ENCODE measurements around the gene NTN1.

NTN1 gene

DNA sequence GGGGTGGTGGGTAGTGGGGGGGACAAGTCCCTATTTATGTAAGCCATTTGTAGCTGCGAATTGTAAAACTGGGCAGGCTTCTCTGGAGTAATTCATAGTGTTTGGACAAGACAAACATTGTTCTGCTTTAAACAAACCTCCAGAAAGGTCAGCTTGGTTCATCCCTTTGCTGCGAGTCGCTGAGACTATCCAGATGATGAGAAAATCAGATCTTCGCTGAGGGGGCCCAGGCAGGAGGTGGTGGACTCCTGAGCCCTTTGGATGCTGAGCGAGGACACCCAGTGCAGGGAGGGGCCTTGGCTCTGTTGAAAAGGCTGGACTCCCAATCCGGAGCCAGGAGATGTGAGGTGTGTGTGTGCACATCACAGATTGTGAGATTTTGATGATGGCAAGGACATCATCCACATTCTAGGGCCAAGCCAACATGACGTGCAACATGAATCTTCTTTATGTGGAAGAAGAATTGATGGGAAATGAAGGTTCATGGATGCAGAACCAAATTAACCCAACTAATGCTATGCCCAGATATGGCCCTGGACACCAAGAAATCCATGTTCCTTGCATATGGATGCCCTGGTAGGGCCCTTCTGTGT is 15.0 kb upstream of the NTN1 start:
- DNase-seq = no peak

DNA sequence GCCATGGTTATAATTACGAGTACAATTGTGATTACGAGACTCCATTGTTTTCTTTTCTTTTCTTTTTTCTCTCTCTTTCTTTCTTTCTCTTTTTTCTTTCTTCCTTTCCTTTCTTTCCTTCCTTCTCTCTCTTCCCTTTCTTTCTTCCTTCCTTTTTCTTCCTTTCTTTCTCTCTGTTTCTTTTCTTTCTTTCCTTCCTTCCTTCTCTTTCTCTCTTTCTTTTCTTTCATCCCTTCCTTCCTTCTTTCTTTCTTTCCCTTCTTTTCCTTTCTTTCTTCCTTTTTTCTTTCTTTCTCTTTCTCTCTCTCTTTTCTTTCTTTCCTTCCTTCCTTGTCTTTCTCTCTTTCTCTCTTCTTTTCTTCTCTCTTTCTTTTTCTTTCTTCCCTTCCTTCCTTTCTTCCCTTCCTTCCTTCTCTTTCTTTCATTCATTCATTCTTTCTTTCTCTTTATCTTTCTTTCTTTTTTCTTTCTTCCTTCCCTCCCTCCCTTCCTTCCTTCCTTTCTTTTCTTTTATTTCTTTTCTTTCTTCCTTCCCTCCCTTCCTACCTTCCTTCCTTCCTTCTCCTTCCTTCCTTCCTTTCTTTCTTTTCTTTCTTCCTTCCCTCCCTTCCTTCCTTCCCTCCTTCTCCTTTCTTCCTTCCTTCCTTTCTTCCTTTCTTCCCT is 14.1 kb upstream of the NTN1 start:
- DNase-seq = no peak

DNA sequence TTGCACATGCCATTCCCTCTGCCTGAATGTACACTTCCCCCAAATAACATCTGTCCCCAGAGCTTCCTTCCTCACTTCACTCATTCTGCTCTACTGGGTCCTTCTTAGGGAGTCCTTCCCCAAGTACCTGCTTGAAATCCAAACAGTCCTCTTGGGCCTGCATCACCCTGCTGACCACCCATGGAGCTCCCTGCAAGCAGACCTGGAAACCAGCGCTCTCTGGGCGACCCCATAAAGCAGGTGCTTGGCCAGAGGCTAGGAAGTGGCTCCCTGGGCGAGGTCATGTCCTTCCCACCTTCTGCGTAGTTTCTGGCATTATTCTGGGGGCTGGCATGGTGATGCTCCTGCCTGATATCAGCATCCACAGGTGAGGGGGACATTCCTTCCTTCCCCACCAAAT is 12.2 kb upstream of the NTN1 start:
- no peak for DNase-seq

DNA sequence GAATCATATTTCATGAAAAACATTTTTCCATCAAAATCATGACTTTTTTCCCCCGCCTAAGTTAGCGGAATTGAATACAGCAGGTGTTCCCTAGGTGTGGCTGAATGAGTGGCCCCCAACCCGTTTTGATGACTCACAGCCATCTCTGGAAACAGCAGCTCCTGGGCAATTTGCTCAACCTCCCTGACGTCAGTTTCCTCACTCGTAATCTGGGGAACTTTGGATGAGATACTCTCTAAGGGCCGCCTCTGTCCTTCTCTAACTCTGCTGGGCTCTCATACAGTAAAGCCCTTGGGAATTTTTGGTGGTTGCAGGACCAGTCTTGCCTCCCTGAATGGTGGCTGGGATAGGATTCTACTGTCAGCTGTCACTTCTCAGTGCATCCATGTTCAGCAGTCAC is 11.6 kb upstream of the NTN1 start:
- DNase-seq = no peak

DNA sequence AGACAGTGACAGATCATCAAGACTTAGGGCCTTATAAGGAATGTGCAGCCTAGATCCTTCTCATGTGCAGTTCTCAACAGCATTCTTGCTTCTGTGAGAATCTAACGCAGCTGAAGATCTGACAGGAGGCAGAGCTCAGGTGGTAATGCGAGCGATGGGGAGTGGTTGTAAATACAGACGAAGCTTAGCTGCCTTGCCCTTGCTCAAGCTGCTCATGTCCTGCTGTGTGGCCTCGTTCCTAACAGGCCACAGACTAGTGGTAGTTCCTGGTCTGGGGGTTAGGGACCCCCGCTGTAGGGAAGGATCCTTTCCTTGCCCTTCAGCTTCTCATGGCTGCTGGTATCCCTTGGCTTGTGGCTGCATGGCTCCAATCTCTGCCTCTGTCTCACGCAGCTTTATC is 10.3 kb upstream of the NTN1 start:
- no peak for DNase-seq

DNA sequence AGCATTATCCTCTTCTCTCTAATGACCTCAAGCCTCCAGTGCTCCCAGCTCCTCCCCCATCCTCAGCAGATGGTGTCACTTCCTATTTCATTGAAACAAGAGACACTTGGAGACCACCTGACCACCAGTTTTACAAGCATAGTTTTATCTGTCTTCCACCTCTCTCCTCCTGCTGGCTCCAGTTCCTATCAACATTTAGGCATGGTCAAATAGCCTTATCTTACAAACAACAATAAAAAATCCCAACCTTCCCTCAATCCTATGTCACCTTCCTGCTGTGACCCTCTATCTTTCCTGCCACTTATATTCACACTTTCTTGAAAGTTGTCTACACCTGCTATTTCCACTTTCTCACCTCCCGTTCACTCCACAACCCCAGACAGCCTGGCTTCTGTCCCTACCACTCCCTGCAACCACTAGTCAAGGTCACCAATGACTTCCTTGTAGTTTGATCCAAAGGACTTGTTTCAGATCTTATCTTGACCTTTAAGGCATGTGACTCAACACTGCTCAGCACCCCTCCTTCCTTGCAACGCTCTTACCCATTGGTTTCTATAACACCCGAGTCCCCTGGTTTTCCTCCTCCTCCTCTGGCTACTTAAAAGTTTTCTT is 4.3 kb upstream of the NTN1 start:
- no peak for DNase-seq

DNA sequence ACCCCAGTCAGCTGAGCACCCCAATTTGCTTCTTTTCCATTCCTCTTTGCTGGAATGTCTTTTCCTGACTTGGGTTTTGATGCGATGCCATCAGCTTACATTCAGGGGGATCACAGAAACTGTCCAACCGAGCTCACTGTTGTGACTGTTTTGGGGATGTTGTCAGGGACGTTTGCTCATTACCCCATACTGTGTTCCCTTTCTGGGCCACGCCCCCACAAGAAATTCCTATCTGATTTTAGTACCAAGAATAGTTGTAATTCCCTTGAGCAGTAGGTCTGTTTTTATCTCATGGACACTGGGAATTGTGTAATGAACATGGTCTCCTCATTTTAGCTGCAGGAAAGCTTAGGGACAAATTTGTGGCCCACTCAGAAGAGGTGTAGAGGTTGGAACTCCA is 2.6 kb upstream of the NTN1 start:
- no peak for DNase-seq

DNA sequence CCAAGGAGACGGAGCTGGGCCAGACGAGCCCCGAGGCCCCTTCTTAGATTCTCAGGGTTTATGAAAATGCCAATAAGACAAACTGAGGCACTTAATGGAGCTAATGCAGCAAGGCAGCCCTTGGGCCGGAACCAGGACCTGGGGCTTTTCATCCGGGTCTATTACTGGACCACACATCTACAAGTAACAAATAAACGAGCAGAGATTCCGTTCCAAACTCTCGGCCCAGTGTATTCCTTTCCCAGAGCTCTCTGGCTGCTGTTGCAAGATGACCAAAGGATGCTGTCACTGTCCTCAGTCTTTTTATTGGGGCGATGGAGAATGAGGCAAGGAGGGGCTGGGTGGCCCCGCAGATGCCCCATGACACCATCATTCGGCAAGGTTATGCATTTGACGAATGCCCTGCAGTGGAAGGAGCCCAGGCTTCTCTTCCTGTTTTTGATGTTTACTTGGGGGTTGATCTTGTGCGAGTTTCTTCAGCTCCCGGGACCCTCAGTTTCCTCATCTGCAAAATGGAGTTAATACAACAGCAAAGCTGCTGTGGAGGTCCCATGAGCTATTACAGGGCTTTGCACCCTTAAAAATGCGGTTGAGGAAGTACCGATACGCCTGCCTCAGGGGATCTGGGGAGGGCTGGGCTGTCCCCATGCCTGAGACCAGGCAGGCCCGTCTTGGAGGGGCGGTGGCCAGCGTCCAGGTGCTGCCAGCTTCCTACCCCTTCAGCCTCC is 1.1 kb upstream of the NTN1 start:
- no peak for DNase-seq

DNA sequence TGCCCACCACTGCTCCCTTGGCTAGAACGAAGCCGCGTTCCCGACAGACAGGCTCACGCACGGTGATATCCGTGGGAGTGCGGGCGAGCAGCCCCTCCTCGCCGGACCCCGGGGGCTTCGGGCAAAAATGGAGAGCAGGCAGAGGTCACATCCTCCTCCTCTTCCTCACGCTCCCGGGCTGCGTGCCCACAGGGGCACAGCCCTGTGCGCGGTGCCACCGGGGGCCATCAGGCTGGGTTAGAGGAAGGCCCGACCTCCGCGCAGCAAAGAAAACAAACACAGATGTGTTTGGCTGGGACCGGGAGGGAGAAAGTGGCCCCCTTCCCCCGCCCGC is 519 bp upstream of the NTN1 start:
- DNase-seq = no peak

DNA sequence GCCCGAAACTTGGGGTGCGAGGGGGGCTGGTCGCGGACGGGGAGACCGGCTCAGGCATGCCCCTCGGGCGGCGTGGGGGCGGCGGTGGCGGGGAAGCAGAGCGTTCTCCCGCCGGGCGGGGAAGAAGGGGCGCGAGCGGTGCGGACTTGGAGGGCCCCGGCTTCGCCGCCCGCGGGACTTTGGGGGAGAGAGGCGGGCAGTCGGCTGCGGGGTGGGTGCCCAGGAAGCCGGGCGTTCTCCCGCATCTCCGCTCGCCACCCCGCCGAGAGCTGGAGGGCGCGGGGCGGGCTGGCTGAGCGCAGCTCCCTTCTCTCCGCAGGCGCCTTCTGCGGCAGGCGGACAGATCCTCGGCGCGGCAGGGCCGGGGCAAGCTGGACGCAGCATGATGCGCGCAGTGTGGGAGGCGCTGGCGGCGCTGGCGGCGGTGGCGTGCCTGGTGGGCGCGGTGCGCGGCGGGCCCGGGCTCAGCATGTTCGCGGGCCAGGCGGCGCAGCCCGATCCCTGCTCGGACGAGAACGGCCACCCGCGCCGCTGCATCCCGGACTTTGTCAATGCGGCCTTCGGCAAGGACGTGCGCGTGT is 772 bp downstream of the NTN1 start:
- DNase-seq = no peak

DNA sequence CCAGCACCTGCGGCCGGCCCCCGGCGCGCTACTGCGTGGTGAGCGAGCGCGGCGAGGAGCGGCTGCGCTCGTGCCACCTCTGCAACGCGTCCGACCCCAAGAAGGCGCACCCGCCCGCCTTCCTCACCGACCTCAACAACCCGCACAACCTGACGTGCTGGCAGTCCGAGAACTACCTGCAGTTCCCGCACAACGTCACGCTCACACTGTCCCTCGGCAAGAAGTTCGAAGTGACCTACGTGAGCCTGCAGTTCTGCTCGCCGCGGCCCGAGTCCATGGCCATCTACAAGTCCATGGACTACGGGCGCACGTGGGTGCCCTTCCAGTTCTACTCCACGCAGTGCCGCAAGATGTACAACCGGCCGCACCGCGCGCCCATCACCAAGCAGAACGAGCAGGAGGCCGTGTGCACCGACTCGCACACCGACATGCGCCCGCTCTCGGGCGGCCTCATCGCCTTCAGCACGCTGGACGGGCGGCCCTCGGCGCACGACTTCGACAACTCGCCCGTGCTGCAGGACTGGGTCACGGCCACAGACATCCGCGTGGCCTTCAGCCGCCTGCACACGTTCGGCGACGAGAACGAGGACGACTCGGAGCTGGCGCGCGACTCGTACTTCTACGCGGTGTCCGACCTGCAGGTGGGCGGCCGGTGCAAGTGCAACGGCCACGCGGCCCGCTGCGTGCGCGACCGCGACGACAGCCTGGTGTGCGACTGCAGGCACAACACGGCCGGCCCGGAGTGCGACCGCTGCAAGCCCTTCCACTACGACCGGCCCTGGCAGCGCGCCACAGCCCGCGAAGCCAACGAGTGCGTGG is 1.5 kb downstream of the NTN1 start:
- DNase-seq = no peak

DNA sequence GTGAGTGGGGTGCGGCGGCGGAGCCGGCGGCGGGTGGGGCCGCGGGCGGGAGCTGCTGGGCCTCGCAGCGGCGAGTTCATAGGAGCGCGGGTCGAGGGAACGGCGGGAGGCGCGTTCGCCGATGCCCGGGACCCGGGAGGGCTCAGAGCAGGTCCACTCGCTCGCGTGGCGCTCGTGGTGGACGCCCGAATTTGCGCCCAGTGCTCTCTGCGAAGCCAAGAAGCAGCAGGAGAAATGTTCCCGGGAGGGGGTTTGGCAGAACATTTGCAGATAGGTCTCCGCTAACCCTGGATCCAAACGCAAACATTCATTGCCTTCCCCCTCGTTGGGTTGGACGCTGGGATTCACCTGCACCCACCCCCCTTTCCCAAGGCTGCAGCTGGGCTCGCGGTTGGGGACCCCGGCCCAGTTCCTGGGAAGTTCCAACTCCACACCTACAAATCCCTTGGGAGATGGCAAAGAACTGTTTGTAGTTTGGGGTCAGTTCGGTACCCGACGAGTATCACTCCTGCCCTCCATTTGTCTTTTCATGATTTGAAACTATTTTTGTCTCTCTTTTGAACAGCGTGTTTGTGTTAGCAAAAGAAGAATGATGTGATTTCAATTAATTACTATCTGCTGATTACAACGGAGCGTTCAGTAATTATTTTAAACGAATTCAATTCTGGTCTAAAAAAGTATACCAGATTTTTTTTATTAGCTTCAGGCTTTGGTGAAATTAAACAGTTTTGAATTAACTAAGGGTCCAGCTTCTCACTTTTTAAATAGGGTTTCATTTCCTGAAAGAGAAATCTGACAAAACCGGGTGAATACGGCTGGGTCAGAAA is 2.3 kb downstream of the NTN1 start:
- no peak for DNase-seq

DNA sequence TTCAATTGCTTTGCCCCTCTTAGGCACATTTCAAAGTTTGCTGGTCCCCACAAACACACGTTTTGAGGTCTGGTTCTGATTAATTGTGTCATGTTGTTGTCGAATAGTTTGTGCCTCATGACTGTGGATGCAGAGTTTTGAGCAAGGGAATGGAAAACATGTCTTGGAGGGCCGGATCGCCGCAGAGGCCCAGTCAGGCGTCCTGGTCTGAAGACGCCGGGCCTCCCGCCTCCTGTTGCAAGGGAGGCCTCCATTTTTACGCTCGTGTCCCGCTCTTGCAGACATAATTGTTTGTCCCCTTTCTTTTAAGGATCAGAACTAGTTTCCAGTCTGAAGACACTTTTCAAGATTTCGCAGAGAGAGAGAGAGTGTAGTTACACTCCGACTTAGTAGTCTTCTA is 3.2 kb downstream of the NTN1 start:
- DNase-seq = no peak

DNA sequence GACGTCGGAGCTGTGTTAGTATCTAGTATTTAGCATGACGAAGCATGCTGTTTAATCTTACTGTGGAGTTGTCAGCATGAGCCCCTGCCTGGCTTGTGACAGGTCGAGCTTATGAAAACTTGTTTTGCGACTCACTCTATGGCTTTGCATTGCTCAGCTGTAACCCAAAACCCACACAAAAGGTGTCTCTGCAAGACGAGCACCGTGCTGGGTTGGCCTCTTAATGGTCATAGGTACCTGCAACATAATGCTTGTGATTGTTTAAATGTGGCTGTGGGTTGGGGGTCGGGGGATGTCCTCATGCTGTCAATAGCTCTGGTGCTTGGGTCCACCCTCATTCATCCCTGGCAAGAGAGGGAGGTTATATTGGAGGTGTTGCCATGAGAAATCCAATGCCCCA is 5.4 kb downstream of the NTN1 start:
- no peak for DNase-seq

DNA sequence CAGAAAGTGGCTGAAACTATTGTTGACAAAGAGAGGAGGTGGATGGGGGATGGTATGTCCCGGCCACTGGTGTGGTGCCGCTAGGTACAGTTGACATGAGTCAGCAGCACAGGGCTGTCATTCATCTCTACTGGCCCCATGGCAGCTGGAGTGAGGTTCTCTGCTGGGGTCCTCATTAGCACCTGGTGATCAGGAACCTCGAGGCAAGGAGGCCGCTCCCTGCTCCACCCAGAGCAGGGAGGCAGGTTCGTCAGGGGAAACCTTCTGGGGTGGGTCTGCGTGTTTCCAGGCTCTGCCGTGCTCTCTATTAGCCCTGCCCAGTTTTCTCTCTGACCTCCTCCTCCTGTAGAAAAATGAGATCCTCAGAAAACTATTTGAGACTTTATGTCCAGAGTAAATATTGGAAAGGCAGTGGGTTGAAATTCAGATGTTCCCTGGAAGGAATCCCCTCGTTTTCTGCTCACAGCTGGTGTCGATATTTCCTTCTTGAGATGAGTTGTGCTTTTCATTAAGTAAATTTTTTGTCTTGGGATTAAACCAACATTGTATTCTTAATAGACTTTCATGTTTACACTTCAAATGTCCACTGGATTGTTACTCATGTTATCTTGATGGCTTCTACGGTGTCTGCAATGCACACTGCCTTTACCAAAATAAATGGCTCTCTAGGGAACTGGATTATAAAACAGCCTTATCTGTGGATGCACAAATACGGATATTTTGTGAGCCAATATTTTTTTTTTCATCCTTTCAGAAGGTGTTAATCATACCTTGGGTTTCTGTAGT is 7.1 kb downstream of the NTN1 start:
- no peak for DNase-seq

DNA sequence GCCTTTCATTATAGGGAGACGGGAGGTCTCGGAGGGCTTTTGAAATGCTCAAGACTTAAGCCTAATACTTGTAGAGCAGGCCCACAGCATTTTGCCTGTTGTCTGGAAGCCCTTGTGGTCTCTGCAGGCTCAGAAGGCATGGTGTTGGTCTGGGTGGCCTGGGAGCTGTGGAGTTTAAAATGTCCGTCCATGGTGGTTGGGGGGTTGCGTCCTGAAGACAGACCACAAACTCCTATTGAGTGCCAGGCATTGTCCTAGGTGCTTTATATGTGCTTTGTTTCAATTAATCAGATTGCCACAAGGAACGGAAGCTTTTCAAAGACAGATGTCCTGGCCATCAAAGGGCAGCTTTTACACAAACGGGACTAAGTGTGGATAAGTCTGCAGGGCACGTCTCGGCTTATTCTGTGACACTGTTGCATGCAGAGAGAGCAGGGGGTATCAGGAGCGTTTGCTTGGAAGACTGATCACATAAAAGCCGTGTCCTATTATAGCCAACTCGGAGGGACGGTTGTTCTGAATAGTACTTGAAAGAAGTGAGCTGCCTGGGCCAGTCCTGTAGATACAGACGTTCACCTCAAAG is 7.8 kb downstream of the NTN1 start:
- DNase-seq = no peak

DNA sequence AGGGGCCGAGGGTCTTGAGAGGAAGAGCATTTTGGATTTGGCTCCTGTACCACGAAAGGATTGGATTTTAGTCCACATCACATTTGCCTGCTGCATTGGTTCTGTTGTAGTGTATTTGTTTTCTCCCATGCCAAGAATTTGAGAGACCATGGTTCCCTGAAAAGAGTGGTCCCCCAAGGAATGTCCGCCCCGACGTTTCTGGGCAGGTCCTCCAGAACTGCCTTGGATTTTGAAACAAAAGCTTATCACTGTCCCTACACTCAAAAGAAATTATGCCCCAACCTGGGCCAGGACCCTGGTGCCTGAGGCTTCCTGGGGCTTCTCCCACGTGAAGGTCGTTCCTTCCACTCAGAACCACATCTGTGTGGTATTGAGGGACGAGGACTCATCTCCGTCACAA is 10.8 kb downstream of the NTN1 start:
- no peak for DNase-seq

DNA sequence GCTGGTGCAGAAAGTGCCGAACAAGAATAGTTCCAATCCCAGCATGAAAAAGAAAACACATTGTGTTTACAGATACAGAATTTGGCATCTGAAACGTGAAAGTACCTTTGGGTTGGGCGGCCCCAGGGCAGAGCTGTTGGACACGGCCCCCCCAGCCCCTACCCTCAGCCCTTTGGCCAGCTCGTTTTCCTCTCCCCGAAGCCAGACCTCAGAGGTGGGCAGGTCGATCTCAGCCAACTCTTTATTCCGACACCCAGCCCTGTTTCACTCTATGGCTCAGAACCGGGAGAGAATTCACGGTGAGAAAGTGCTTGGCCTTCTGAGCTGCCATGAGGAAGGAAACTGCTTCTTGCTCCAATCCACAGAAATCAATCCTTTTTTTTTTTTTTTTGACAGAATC is 11.3 kb downstream of the NTN1 start:
- DNase-seq = no peak

DNA sequence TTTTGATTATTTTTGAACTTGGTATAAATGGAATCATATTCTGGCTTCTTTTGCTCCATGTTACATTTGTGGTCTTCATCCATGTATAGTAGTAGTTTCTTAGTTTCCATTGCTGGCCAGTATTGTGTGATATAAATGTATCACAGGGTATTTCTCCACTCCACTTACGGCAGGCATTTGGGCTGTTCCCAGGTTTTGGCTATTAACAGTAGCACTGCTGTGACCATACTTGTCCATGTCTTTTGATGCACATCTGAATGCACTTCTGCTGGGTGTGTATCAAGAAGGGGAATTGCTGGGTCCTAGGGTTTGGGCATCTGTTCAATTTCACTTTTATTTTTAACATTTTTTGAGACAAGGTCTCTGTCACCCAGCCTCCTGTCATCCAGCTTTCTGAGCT is 13.9 kb downstream of the NTN1 start:
- no peak for DNase-seq

DNA sequence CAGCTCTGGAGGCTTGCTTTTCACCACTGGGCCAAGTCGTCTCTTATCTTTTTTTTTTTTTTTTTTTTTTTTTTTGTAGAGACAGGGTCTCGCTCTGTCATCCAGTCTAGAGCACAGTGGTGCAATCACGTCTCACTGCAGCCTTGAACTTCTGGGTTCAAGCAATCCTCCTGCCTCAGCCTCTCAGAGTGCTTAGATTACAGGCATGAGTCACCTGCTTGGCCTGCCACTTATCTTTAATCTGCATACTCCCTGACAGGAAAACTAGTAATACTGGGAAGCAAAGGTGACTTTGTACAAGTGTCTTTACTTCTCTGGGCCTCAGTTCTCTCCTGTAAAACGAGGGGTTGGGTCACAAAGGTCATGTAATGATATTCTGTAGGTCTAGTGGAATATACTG is 15.0 kb downstream of the NTN1 start:
- DNase-seq = no peak

DNA sequence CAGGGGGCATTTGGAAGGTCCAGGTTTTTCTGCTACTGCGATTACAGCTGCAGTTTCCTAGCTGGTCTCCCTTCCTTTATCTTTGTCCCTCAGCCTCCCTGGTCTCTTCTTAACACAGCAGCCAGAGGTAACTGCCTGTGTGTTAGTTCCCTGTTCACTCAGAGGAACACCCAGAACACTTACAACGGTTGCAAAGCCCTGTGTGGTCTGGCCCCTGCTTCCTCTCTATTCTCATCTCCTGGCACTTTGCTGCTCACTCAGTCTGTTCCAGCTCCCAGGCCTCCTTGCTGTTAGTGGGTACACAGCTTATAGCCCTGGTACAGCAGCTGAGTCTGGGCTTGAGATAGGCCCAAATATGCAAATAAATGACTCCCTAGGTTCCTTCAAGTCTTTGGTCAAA is 16.4 kb downstream of the NTN1 start:
- no peak for DNase-seq

All from KG1 (cell line).